Rectal smooth muscle tissue (tissue), 1 donor: Measurements from ENCODE around the gene TBP.

Experiments
- H3K27ac ChIP-seq: one replicate; pipeline ENCODE4 v1.7.0; 2013; ENCODE audit warnings: low read depth, low read length, inconsistent platforms
- H3K27me3 ChIP-seq: one replicate; pipeline ENCODE4 v1.7.0; 2013; ENCODE audit warnings: low read length; ENCODE audit not compliant: control insufficient read depth, insufficient read depth
- H3K36me3 ChIP-seq: one replicate; pipeline ENCODE4 v1.7.0; 2013; ENCODE audit warnings: low read length; ENCODE audit not compliant: control insufficient read depth, insufficient read depth
- H3K4me1 ChIP-seq: one replicate; pipeline ENCODE4 v1.7.0; 2013; ENCODE audit warnings: low read length; ENCODE audit not compliant: control insufficient read depth, insufficient read depth
- H3K4me3 ChIP-seq: one replicate; pipeline ENCODE4 v1.7.0; 2013; ENCODE audit warnings: low read length
- H3K9ac ChIP-seq: one replicate; pipeline ENCODE4 v1.7.0; 2013; ENCODE audit warnings: low read length

The TBP gene

DNA sequence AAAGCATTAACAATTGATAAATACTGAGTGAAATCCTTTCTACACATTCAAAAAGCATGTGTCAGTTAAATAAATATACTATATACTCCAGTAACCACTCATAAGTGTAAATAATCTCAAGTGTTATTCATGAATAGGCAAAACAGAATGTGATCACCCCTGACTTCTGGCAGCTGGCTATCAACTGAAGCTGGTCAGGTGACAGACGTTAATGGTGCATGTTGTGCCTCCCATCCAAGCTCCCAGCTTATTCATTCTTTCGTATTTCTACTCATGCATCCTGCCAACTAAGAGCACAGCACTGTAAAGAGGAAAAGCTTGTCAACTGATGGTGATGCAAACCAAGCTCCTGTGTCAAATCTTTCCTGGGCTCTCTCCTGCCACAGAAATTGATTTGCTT, 8.8 kb upstream of the TBP start:
- Histone ChIP-seq H3K36me3 (peaks cover 35% of the 10 kb centered on the region), H3K27ac (no peak overlapping the region), H3K4me3 (no peak overlapping the region), H3K27me3 (no peaks in the 10 kb centered on the region), H3K9ac (no peak overlapping the region), H3K4me1 (no peaks in the 10 kb centered on the region)

DNA sequence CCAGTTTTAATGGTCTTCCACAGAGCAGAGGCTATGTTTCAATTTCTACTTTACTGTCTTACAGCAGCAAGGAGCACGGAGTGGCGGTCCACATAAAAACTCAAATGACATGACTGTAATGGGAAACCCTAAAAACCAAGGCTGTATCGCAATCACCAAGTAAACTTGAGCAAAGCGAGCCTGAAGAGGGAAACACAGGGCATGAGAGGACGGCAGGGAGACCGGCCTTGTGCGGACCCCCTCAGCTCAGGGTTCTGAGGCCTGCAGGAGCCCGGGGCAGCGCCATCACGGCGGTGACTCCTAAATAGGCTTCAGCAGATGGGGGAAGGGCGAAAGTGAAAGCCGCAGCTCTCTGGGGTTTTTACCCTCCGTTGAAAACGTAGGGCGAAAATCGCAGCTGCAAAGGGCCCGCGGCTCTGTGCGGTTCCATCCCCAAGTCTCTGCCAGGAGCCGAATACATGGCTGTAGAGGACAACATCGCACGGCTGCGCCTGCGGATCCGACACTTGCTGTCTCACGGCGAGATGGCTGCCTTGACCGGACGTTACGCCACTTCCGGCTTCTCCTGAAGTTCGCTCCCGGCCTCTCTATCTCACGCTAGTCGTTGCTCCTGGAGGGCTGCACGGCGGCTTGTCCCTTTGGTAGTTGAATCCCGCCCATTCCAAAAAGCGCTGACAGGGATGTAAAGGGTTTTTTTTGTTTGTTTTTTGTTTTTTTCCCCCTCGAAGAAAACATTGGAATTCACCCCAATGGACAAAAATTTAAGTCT, 1.2 kb upstream of the TBP start, which contains the start of gene PSMB1:
PSMB1 (minus strand) TSS at position 543 of the 769 bp plus-strand sequence; CDS start at position 478, 65 bp downstream.
- Histone ChIP-seq H3K4me1 (peaks cover 13% of the 10 kb centered on the region), H3K9ac (peak within 1 kb of the TSS; percentile 87), H3K36me3 (peaks cover 4% of the 10 kb centered on the region), H3K27ac (peak within 1 kb of the TSS; percentile 94), H3K27me3 (no peaks in the 10 kb centered on the region), H3K4me3 (peak within 1 kb of the TSS; percentile 93)

DNA sequence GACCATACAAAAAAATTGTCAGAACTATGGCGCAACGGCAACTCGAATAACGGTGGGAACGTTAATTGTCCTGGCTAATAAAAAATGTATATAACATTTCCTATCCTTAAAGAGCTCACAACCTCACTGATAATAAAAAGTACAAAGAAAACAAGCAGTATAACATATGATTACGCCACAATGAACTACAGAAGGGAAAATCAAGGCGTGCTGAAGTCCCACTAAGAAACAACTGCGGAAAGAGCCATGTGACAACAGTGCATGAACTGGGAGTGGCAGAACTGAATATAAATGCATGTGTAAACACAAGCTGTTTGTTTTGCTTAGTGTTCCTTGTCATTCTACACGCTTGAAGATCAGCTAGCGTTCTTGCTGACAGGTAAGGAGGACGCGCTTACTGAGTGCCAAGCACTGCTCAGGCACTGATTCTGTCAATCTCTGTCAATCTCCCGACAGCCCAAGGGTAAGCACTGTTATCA, 596 bp upstream of the TBP start:
- Histone ChIP-seq H3K36me3 (peaks cover under 1% of the 10 kb centered on the region), H3K27me3 (no peaks in the 10 kb centered on the region), H3K27ac (peak overlapping the region; percentile 94), H3K9ac (no peak overlapping the region), H3K4me1 (peaks cover 13% of the 10 kb centered on the region), H3K4me3 (peak overlapping the region; percentile 93)

DNA sequence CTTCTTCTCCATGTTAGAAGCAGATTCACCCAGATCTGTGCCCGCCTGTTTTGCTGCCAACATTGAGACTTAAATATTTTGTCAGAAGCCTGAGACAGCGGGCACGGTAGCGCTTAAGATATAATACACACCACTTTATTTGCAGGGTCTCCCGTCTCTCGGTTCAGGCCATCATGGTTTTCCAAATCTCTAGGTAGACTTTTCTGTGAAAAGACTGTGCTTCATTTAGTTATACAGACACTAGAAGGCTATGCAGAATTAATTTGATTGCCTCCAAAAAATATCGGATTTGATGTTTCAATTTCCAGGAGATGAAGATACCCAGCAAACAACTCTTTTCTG, 598 bp downstream of the TBP start:
- H3K4me1 ChIP-seq = peaks cover 13% of the 10 kb centered on the region
- H3K4me3 ChIP-seq = peak overlapping the region; percentile 98
- no peaks in the 10 kb centered on the region for H3K27me3 ChIP-seq
- H3K9ac ChIP-seq = peak overlapping the region; percentile 81
- peak overlapping the region; percentile 85 for H3K27ac ChIP-seq
- H3K36me3 ChIP-seq = no peaks in the 10 kb centered on the region

DNA sequence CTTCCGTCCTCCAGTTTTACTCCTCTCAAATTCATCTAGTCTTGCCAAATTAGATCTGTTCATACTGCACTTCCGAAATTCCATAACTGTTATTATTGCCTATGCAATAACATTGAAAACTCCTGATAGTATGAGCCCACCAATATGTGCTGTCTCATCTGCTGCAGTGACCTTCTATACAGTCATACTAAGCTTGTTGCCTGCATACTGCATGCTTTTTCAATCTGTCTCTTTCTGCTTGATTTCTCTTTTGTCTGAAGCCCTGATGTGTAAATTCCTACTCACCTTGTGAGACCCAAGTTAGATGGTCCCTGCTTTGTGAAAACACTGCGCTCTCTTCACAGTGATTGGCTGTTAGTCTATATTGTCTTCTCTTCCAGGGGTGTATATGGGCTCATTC, 1.1 kb downstream of the TBP start:
- Histone ChIP-seq H3K9ac (no peak overlapping the region), H3K4me1 (peaks cover 13% of the 10 kb centered on the region), H3K4me3 (peak overlapping the region; percentile 98), H3K27me3 (no peaks in the 10 kb centered on the region), H3K27ac (no peak overlapping the region), H3K36me3 (no peaks in the 10 kb centered on the region)

DNA sequence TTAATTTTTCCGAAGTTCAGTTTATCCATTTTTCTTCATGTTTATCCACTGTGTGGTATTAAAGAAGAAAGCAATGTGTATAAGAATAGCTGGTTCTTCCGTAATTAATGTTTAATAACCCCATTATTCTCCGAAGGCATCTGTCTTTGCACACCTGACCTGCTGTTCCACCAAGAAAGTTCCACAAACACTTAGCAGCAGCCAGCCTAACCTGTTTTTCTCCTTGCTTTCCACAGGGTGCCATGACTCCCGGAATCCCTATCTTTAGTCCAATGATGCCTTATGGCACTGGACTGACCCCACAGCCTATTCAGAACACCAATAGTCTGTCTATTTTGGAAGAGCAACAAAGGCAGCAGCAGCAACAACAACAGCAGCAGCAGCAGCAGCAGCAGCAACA, 7.4 kb downstream of the TBP start:
- Histone ChIP-seq H3K4me3 (no peak overlapping the region), H3K27ac (no peak overlapping the region), H3K9ac (no peak overlapping the region), H3K27me3 (no peaks in the 10 kb centered on the region), H3K36me3 (peaks cover 15% of the 10 kb centered on the region), H3K4me1 (no peaks in the 10 kb centered on the region)

DNA sequence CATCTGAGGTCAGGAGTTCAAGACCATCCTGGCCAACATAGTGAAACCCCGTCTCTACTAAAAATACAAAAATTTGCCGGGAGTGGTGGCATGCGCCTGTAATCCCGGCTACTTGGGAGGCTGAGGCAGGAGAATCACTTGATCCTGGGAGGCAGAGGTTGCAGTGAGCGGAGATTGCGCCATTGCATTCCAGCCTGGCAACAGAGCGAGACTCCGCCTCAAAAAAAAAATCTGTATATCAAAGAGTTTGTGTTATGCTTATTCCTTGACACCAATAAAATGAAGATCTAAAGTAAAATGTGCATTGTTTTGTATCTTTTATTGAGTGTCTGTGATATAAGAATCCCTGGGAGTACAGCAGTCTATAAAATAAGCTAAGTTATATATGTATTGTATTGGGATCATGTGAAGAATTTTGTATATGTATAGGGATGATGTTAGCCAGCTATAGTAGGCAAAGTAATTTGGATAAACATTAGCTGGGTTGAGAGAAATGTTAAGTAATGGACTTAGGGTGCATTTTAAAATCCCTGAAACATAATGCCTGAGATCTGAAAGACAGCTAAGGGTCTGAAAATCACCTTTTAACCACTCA, 10.9 kb downstream of the TBP start:
- Histone ChIP-seq H3K9ac (no peak overlapping the region), H3K4me1 (no peaks in the 10 kb centered on the region), H3K27ac (no peak overlapping the region), H3K36me3 (peaks cover 25% of the 10 kb centered on the region), H3K4me3 (no peak overlapping the region), H3K27me3 (no peaks in the 10 kb centered on the region)

DNA sequence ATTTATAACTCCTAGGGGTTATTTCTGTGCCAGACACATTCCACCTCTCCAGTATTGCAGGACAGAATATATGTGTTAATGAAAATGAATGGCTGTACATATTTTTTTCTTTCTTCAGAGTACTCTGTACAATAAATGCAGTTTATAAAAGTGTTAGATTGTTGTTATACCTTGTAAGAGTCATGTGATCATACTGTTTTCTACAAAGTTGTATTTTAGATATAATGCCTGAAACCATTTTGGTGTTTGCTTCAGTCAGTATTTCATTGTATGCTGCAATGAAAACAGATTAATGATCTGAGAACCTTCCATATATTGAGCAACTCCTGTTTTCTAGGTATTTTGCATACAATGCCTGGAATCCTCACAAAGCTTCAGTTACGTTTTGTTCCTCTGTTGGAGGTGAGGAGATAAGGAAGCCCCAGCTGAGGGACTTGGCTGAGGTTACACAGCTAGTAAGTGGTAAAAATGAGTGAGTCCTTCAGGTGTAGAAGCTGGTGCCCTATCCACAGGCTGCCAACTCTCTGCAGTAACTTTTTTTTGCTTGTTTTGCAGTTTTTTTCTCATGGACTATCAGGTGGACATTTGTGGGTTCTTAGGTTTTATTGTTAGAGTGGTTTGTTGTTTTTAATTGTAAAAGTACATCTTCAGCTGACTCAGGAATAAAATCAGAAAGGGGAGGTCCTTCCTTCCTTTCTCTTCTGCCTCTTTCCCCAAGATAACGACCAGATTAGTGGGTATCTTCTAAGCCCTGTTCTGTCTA, 18.7 kb downstream of the TBP start:
- H3K4me3 ChIP-seq = no peak overlapping the region
- H3K36me3 ChIP-seq = peaks cover 22% of the 10 kb centered on the region
- no peak overlapping the region for H3K9ac ChIP-seq
- no peaks in the 10 kb centered on the region for H3K4me1 ChIP-seq
- H3K27me3 ChIP-seq = no peaks in the 10 kb centered on the region
- H3K27ac ChIP-seq = no peak overlapping the region

DNA sequence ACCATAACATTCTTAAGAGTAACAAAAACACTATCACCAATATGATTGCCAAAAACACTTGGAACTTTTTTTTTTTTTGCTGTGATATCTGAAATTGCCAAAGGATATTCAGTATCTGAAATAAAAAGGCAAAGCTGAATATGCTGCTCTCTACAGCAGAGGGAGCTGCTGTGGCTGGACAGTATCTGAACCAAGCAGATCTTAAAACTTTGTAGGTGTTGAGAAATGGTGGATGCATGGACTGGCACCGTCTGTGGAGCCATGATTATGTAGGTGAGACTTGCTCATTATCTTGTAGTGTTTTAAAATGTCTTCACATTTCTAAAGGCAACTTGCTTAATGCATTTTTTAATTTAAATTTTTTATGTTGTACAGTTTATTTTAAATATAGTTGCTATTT, 21.1 kb downstream of the TBP start:
- Histone ChIP-seq H3K36me3 (peaks cover 17% of the 10 kb centered on the region), H3K4me3 (no peak overlapping the region), H3K9ac (no peak overlapping the region), H3K27me3 (no peaks in the 10 kb centered on the region), H3K4me1 (no peaks in the 10 kb centered on the region), H3K27ac (no peak overlapping the region)

DNA sequence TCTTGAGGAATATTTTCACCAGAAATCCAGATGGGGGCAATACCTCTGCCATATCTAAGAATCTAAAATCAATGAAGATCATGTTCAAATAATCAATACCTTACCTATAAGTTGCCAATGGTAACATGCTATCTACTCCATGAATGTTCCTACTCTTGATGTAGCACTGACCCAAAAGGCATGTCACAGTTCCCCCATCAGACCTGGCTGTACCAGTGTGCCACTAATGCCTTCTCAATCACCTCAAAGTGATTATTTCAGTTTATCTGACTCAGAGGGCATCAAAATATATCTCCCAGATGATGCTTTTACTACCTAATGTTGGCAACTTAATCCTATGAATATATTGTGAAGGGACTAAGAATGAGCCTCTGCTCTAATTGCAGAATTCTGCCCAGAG, 24.7 kb downstream of the TBP start:
- Histone ChIP-seq H3K9ac (no peak overlapping the region), H3K4me3 (no peak overlapping the region), H3K36me3 (peaks cover 9% of the 10 kb centered on the region), H3K27me3 (no peaks in the 10 kb centered on the region), H3K27ac (no peak overlapping the region), H3K4me1 (no peaks in the 10 kb centered on the region)

DNA sequence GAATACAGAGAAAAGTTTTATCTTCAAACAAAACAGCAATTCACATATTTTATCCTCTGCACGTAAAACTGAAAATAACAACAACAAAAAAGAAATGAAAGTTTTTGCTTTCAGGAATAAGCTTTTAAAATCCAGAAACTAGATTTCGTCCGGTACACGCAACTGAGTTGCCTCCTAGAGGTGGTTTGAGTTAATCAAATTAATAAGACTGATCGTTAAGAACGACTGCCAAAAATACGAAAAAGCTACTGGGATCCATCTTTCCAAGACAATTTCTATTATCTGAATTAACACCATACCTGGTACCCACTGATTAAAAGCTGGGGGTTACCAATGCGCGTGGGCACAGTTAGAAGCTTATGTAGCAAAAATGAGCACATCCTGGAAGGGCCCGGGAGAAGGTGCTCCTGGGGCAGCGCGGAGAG, 29.6 kb downstream of the TBP start:
- Histone ChIP-seq H3K4me3 (peak overlapping the region; percentile 63), H3K27me3 (no peaks in the 10 kb centered on the region), H3K4me1 (no peaks in the 10 kb centered on the region), H3K27ac (peak overlapping the region; percentile 58), H3K36me3 (peaks cover 3% of the 10 kb centered on the region), H3K9ac (peak overlapping the region; percentile 74)

DNA sequence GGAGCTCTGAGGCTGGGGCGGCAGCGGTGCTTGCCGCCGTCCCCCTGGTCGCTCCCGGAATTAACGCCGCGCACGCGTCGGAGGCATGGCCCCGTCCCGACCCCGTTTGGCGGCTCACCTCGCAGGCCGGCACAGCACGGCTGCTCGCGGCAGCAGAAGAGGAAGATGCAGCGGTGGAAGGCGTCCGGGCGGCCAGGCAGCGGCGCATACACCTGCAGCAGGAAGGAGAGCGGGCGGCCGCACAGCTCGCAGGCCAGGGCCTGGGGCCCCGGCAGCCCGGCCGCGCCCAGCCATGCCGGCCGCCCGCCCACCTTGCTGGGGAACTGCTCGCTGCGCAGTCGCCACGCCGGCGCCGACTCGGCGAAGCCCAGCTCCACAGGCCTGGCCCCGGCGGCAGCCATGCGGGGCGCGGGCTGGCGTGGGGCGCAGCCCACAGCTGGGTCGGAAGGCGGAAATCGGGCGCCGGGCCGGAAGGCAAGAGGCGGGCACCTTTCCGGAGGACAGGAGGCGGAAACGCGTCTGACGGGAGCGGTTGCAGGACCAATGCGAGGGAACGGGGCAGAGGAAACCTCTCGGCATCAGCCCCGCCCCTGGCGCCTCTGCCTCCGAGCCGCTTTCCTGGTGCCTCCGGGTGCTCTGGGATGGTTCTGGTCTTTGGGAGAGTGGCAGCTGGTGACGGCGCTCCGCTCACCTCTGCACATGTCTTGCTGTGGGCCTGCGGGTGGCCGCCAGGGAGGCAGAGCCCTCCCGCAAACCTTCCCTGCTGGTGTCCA, 30.2 kb downstream of the TBP start, which contains the start of gene PDCD2:
PDCD2 (minus strand) TSS at position 457 of the 773 bp plus-strand sequence; CDS start at position 401, 56 bp downstream.
- Histone ChIP-seq H3K27ac (peak within 1 kb of the TSS; percentile 58), H3K4me1 (no peaks in the 10 kb centered on the region), H3K9ac (peak within 1 kb of the TSS; percentile 74), H3K27me3 (no peaks in the 10 kb centered on the region), H3K4me3 (peak within 1 kb of the TSS; percentile 63), H3K36me3 (peaks cover 3% of the 10 kb centered on the region)
